ENCODE measurements around the gene CEP152.
"Not testable (repeated sequence)": the region's sequence is repeated elsewhere in the genome, so short reads cannot be mapped to it uniquely, and the experiment has no call there.

- TF ChIP-seq CTCF (IDR thresholded peaks at IDR 0.05); EZH2 (IDR thresholded peaks at IDR 0.05; ENCODE audit: borderline replicate concordance, insufficient read depth, low read depth, low read length, poor library complexity, severe bottlenecking): not testable (repeated sequence)
Observed at GRCh38 chr15:48790466-48791115, 20.3 kb downstream of the CEP152 start.

Measured in B cell (primary cell).